Measurements from ENCODE around the gene NACAD.

GRCh38 chr7:45126201-45126600, 37.4 kb upstream of the NACAD start:
- TF ChIP-seq, protein P1, sequence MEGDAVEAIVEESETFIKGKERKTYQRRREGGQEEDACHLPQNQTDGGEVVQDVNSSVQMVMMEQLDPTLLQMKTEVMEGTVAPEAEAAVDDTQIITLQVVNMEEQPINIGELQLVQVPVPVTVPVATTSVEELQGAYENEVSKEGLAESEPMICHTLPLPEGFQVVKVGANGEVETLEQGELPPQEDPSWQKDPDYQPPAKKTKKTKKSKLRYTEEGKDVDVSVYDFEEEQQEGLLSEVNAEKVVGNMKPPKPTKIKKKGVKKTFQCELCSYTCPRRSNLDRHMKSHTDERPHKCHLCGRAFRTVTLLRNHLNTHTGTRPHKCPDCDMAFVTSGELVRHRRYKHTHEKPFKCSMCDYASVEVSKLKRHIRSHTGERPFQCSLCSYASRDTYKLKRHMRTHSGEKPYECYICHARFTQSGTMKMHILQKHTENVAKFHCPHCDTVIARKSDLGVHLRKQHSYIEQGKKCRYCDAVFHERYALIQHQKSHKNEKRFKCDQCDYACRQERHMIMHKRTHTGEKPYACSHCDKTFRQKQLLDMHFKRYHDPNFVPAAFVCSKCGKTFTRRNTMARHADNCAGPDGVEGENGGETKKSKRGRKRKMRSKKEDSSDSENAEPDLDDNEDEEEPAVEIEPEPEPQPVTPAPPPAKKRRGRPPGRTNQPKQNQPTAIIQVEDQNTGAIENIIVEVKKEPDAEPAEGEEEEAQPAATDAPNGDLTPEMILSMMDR (IDR thresholded peaks at IDR 0.05; ENCODE audit: low read depth, low read length): no peak
- TF ChIP-seq MYC (IDR thresholded peaks at IDR 0.05; ENCODE audit: low read depth, low read length) (no peak), POLR2A (IDR thresholded peaks at IDR 0.05; ENCODE audit: extremely low read depth, insufficient read length) (no peak)

Data from NB4 (cell line).